Smooth muscle cell (in vitro differentiated cells): Measurements from ENCODE around the gene NKX1-1. TPM values are rescaled to one million over a fixed set of nuclear protein-coding genes. Genes with fewer than 3 reads are reported as not detected.
"Not testable (repeated sequence)": the region's sequence is repeated elsewhere in the genome, so short reads cannot be mapped to it uniquely, and the experiment has no call there.

Experiments
- DNase-seq: peaks from one replicate; lab custom pipeline; 2025; ENCODE audit not compliant: unreplicated experiment; lab: John Stamatoyannopoulos, UW
- H2AFZ ChIP-seq: fragments of 200-600 bp; sonication (generic); 2 replicates; pipeline ENCODE4 v1.6.0; 2016; ENCODE audit warnings: antibody characterized with exemption, low read depth, mild to moderate bottlenecking
- H3F3A ChIP-seq: fragments of 200-600 bp; sonication (generic); 2 replicates; pipeline ENCODE4 v1.6.0; 2017; ENCODE audit warnings: antibody characterized with exemption, low read depth
- H3K27ac ChIP-seq: fragments of 200-600 bp; sonication (generic); 2 replicates; pipeline ENCODE4 v1.5.1; 2016; ENCODE audit warnings: low read depth, mild to moderate bottlenecking
- H3K27me3 ChIP-seq: fragments of 200-600 bp; sonication (generic); 2 replicates; pipeline ENCODE4 v1.6.1; 2016; ENCODE audit warnings: low read depth, mild to moderate bottlenecking
- H3K36me3 ChIP-seq: fragments of 200-600 bp; sonication (generic); 2 replicates; pipeline ENCODE4 v1.5.1; 2016; ENCODE audit warnings: low read depth
- H3K4me1 ChIP-seq: fragments of 200-600 bp; sonication (generic); 2 replicates; pipeline ENCODE4 v1.5.1; 2016; ENCODE audit warnings: low read depth
- H3K4me2 ChIP-seq: fragments of 200-600 bp; sonication (generic); 2 replicates; pipeline ENCODE4 v1.6.0; 2016; ENCODE audit warnings: mild to moderate bottlenecking
- H3K4me3 ChIP-seq: fragments of 200-600 bp; sonication (generic); 2 replicates; pipeline ENCODE4 v1.5.1; 2016; ENCODE audit warnings: mild to moderate bottlenecking
- H3K79me2 ChIP-seq: fragments of 200-600 bp; sonication (generic); 2 replicates; pipeline ENCODE4 v1.6.0; 2016; ENCODE audit warnings: low read depth, mild to moderate bottlenecking
- H3K9ac ChIP-seq: fragments of 200-600 bp; sonication (generic); 2 replicates; pipeline ENCODE4 v1.6.0; 2016; ENCODE audit warnings: low read depth
- H3K9me3 ChIP-seq: fragments of 200-600 bp; sonication (generic); replicated peaks from 2 replicates; pipeline ENCODE4 v1.5.1; 2016; ENCODE audit warnings: low read depth
- H4K20me1 ChIP-seq: fragments of 200-600 bp; sonication (generic); 2 replicates; pipeline ENCODE4 v1.6.0; 2016; ENCODE audit warnings: low read depth
- CTCF ChIP-seq: fragments of 200-600 bp; sonication (generic); IDR thresholded peaks from 2 replicates; pipeline ENCODE4 v1.5.1; 2017; ENCODE audit warnings: borderline replicate concordance, mild to moderate bottlenecking, antibody characterized with exemption; ENCODE audit not compliant: insufficient read depth, poor library complexity, severe bottlenecking
- WGBS: methylation state at CpG from one replicate; pipeline ENCODE4 v1.1.7; 2016; ENCODE audit warnings: low lambda C conversion rate; 5-methylcytosine and 5-hydroxymethylcytosine counted together
- polyA plus RNA-seq: library from polyadenylated mRNA; unstranded; fragments of >200 nt; fragmentation: Nextera tagmentation; extraction: Ambion mirVana; gene quantifications from 2 replicates; pipeline ENCODE4 v1.2.1, GENCODE V29; 2016
- total RNA-seq: library from RNA; depleted of rRNA; stranded (reverse); fragments of >200 nt; gene quantifications from 2 replicates; pipeline ENCODE4 v1.2.3, GENCODE V29; 2014

NKX1-1 gene
- total and polyA plus RNA-seq, 2 experiments from 2014 or later: not detected

GRCh38 chr4:1445716-1446445 lies 39.6 kb upstream of the NKX1-1 start:
- TF ChIP-seq CTCF: no peak
- Histone ChIP-seq H4K20me1 (no peaks in the 10 kb centered on the region), H3K27ac (no peak overlapping the region), H3K4me3 (no peak overlapping the region), H3F3A (no peaks in the 10 kb centered on the region), H3K9me3 (no peaks in the 10 kb centered on the region), H3K9ac (no peak overlapping the region), H3K36me3 (no peaks in the 10 kb centered on the region), H3K4me1 (no peaks in the 10 kb centered on the region), H3K4me2 (no peak overlapping the region), H3K79me2 (no peaks in the 10 kb centered on the region), H3K27me3 (no peaks in the 10 kb centered on the region), H2AFZ (no peak overlapping the region)
- no peak for DNase-seq
- WGBS: 92% methylated on average over 21 of the region's 21 CpGs

- not testable (repeated sequence) for H3K27me3 ChIP-seq, H3K27ac ChIP-seq, H2AFZ ChIP-seq, H4K20me1 ChIP-seq, H3K36me3 ChIP-seq, DNase-seq, H3K4me2 ChIP-seq, H3K9me3 ChIP-seq, H3K4me1 ChIP-seq, H3F3A ChIP-seq, H3K79me2 ChIP-seq, H3K4me3 ChIP-seq, H3K9ac ChIP-seq
- 84% methylated on average over 4 of the region's 4 CpGs for WGBS
Observed at GRCh38 chr4:1443688-1444172, 37.5 kb upstream of the NKX1-1 start.

GRCh38 chr4:1427010-1427409 lies 20.8 kb upstream of the NKX1-1 start:
- Histone ChIP-seq H3K4me1 (no peaks in the 10 kb centered on the region), H3K9ac (no peak overlapping the region), H2AFZ (no peak overlapping the region), H3K4me2 (no peak overlapping the region), H4K20me1 (no peaks in the 10 kb centered on the region), H3K4me3 (no peak overlapping the region), H3F3A (no peaks in the 10 kb centered on the region), H3K9me3 (no peaks in the 10 kb centered on the region), H3K36me3 (no peaks in the 10 kb centered on the region), H3K27me3 (peaks cover 10% of the 10 kb centered on the region), H3K27ac (no peak overlapping the region), H3K79me2 (no peaks in the 10 kb centered on the region)
- no peak for DNase-seq
- 85% methylated on average over 5 of the region's 5 CpGs for WGBS
- TF ChIP-seq CTCF: no peak

- peaks cover 32% of the 10 kb centered on the region for H3K27me3 ChIP-seq
- no peak overlapping the region for H3K4me2 ChIP-seq
- TF ChIP-seq CTCF: no peak
- H3K36me3 ChIP-seq: no peaks in the 10 kb centered on the region
- no peak overlapping the region for H3K4me3 ChIP-seq
- H4K20me1 ChIP-seq: no peaks in the 10 kb centered on the region
- H3F3A ChIP-seq: no peaks in the 10 kb centered on the region
- H3K9me3 ChIP-seq: no peaks in the 10 kb centered on the region
- H3K4me1 ChIP-seq: no peaks in the 10 kb centered on the region
- no peak overlapping the region for H2AFZ ChIP-seq
- 55% methylated on average over 2 of the region's 2 CpGs for WGBS
- no peaks in the 10 kb centered on the region for H3K79me2 ChIP-seq
- H3K9ac ChIP-seq: no peak overlapping the region
- H3K27ac ChIP-seq: no peak overlapping the region
- no peak for DNase-seq
Observed at GRCh38 chr4:1421657-1422056, 15.4 kb upstream of the NKX1-1 start.
